Inflammatory macrophage (primary cell): ENCODE results near the gene SLC25A27.

ENCODE experiments used
- DNase-seq, 2 donors: peaks; one replicate each; pipeline ENCODE4 v3.0.0-alpha.2; 2020 to 2022

The SLC25A27 gene

DNA sequence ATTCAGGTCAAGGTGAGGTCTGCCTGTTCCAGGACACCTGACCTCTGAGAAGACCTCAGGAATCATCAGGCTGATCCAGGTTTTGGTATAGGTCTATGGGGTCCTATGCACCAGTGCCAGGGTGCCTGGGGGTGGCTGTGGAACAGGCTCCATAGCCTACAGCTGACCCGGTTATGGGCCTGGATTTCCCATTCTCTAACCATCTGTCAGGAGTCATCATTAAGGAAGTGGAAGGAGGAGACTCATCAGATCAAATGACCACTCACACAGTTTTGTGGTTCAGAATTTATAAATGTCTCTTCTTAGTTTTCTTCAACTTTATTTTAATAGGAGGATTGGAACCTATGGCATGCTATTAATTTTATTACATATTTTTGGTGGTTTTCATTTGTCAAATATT is 67.6 kb downstream of the SLC25A27 start:
- peak in 1 of 2 donors; percentile 39 for DNase-seq
